ENCODE measurements around the gene ZGLP1.

ZGLP1 gene

GRCh38 chr19:10277795-10278589 is 31.6 kb downstream of the ZGLP1 start:
- no peaks in the 10 kb centered on the region for H3K9me3 ChIP-seq (ENCODE audit: control insufficient read depth in 1 of 2, low read length in 2 of 2)
- H3K27me3 ChIP-seq (ENCODE audit: control insufficient read depth in 1 of 2, insufficient read depth in 2 of 2, low read length in 2 of 2) = no peaks in the 10 kb centered on the region
- no peak overlapping the region for H3K27ac ChIP-seq (ENCODE audit: low read depth, low read length)
- no peaks in the 10 kb centered on the region for H3K4me1 ChIP-seq (ENCODE audit: control insufficient read depth in 1 of 2, insufficient read depth in 2 of 2, low read length in 2 of 2)
- H3K36me3 ChIP-seq (ENCODE audit: control insufficient read depth in 1 of 2, insufficient read depth in 2 of 2, low read length in 2 of 2) = peaks cover 0 to 8% of the 10 kb centered on the region in 2 donors
- no peak overlapping the region for H3K9ac ChIP-seq (ENCODE audit: low read depth in 1 of 2, low read length in 2 of 2)
- no peak overlapping the region for H3K4me3 ChIP-seq (ENCODE audit: low read depth in 1 of 2, low read length in 2 of 2)

- peaks cover 9 to 16% of the 10 kb centered on the region in 2 donors for H3K27me3 ChIP-seq (ENCODE audit: control insufficient read depth in 1 of 2, insufficient read depth in 2 of 2, low read length in 2 of 2)
- H3K9me3 ChIP-seq (ENCODE audit: control insufficient read depth in 1 of 2, low read length in 2 of 2) = no peaks in the 10 kb centered on the region
- H3K27ac ChIP-seq (ENCODE audit: low read depth, low read length) = no peak overlapping the region
- H3K4me1 ChIP-seq (ENCODE audit: control insufficient read depth in 1 of 2, insufficient read depth in 2 of 2, low read length in 2 of 2) = peaks cover 10 to 18% of the 10 kb centered on the region in 2 donors
- H3K4me3 ChIP-seq (ENCODE audit: low read depth in 1 of 2, low read length in 2 of 2) = no peak overlapping the region
- H3K9ac ChIP-seq (ENCODE audit: low read depth in 1 of 2, low read length in 2 of 2) = no peak overlapping the region
- peaks cover 0 to 8% of the 10 kb centered on the region in 2 donors for H3K36me3 ChIP-seq (ENCODE audit: control insufficient read depth in 1 of 2, insufficient read depth in 2 of 2, low read length in 2 of 2)
These were observed 35.0 kb downstream of the ZGLP1 start for GRCh38 chr19:10274589-10274988.

GRCh38 chr19:10271543-10272086 is 38.0 kb downstream of the ZGLP1 start:
- H3K4me1 ChIP-seq (ENCODE audit: control insufficient read depth in 1 of 2, insufficient read depth in 2 of 2, low read length in 2 of 2) = peaks cover 11 to 19% of the 10 kb centered on the region in 2 donors
- peak overlapping the region; percentile 83 for H3K27ac ChIP-seq (ENCODE audit: low read depth, low read length)
- H3K9ac ChIP-seq (ENCODE audit: low read depth in 1 of 2, low read length in 2 of 2) = peak overlapping the region; percentile 44 to 57
- H3K4me3 ChIP-seq (ENCODE audit: low read depth in 1 of 2, low read length in 2 of 2) = peak overlapping the region; percentile 60 to 71
- no peaks in the 10 kb centered on the region for H3K9me3 ChIP-seq (ENCODE audit: control insufficient read depth in 1 of 2, low read length in 2 of 2)
- H3K27me3 ChIP-seq (ENCODE audit: control insufficient read depth in 1 of 2, insufficient read depth in 2 of 2, low read length in 2 of 2) = peaks cover 9 to 16% of the 10 kb centered on the region in 2 donors
- H3K36me3 ChIP-seq (ENCODE audit: control insufficient read depth in 1 of 2, insufficient read depth in 2 of 2, low read length in 2 of 2) = peaks cover 0 to 4% of the 10 kb centered on the region in 2 donors

- H3K9ac ChIP-seq (ENCODE audit: low read depth in 1 of 2, low read length in 2 of 2) = peak within 1 kb of the TSS; percentile 44 to 57
- H3K27ac ChIP-seq (ENCODE audit: low read depth, low read length) = peak within 1 kb of the TSS; percentile 83
- H3K27me3 ChIP-seq (ENCODE audit: control insufficient read depth in 1 of 2, insufficient read depth in 2 of 2, low read length in 2 of 2) = peaks cover 9 to 16% of the 10 kb centered on the region in 2 donors
- no peaks in the 10 kb centered on the region for H3K9me3 ChIP-seq (ENCODE audit: control insufficient read depth in 1 of 2, low read length in 2 of 2)
- H3K4me1 ChIP-seq (ENCODE audit: control insufficient read depth in 1 of 2, insufficient read depth in 2 of 2, low read length in 2 of 2) = peaks cover 11 to 19% of the 10 kb centered on the region in 2 donors
- H3K4me3 ChIP-seq (ENCODE audit: low read depth in 1 of 2, low read length in 2 of 2) = peak within 1 kb of the TSS; percentile 60 to 71
- peaks cover 0 to 4% of the 10 kb centered on the region in 2 donors for H3K36me3 ChIP-seq (ENCODE audit: control insufficient read depth in 1 of 2, insufficient read depth in 2 of 2, low read length in 2 of 2)
These were observed 38.8 kb downstream of the ZGLP1 start, which contains the start of gene ICAM1 for GRCh38 chr19:10270616-10271394. TSS of gene ICAM1 (plus strand) at chr19:10271120. CDS start at chr19:10271160, 40 bp downstream.

- Histone ChIP-seq H3K9ac (ENCODE audit: low read depth in 1 of 2, low read length in 2 of 2) (peak overlapping the region; percentile 44 to 57), H3K27ac (ENCODE audit: low read depth, low read length) (peak overlapping the region; percentile 83), H3K4me3 (ENCODE audit: low read depth in 1 of 2, low read length in 2 of 2) (peak overlapping the region; percentile 60 to 71), H3K9me3 (ENCODE audit: control insufficient read depth in 1 of 2, low read length in 2 of 2) (no peaks in the 10 kb centered on the region), H3K36me3 (ENCODE audit: control insufficient read depth in 1 of 2, insufficient read depth in 2 of 2, low read length in 2 of 2) (peaks cover 0 to 4% of the 10 kb centered on the region in 2 donors), H3K4me1 (ENCODE audit: control insufficient read depth in 1 of 2, insufficient read depth in 2 of 2, low read length in 2 of 2) (peaks cover 11 to 19% of the 10 kb centered on the region in 2 donors), H3K27me3 (ENCODE audit: control insufficient read depth in 1 of 2, insufficient read depth in 2 of 2, low read length in 2 of 2) (peaks cover 9 to 16% of the 10 kb centered on the region in 2 donors)
These were observed 39.4 kb downstream of the ZGLP1 start for GRCh38 chr19:10270180-10270615.

- Histone ChIP-seq H3K4me3 (ENCODE audit: low read depth in 1 of 2, low read length in 2 of 2) (peak overlapping the region; percentile 60 to 71), H3K4me1 (ENCODE audit: control insufficient read depth in 1 of 2, insufficient read depth in 2 of 2, low read length in 2 of 2) (peaks cover 11 to 19% of the 10 kb centered on the region in 2 donors), H3K36me3 (ENCODE audit: control insufficient read depth in 1 of 2, insufficient read depth in 2 of 2, low read length in 2 of 2) (peaks cover 0 to 2% of the 10 kb centered on the region in 2 donors), H3K27me3 (ENCODE audit: control insufficient read depth in 1 of 2, insufficient read depth in 2 of 2, low read length in 2 of 2) (peaks cover 9 to 16% of the 10 kb centered on the region in 2 donors), H3K9ac (ENCODE audit: low read depth in 1 of 2, low read length in 2 of 2) (peak overlapping the region; percentile 44 to 57), H3K27ac (ENCODE audit: low read depth, low read length) (peak overlapping the region; percentile 83), H3K9me3 (ENCODE audit: control insufficient read depth in 1 of 2, low read length in 2 of 2) (no peaks in the 10 kb centered on the region)
These were observed 40.1 kb downstream of the ZGLP1 start for GRCh38 chr19:10269333-10270179.

- Histone ChIP-seq H3K27ac (ENCODE audit: low read depth, low read length) (peak overlapping the region; percentile 10), H3K36me3 (ENCODE audit: control insufficient read depth in 1 of 2, insufficient read depth in 2 of 2, low read length in 2 of 2) (no peaks in the 10 kb centered on the region), H3K9ac (ENCODE audit: low read depth in 1 of 2, low read length in 2 of 2) (no peak overlapping the region), H3K4me3 (ENCODE audit: low read depth in 1 of 2, low read length in 2 of 2) (no peak overlapping the region), H3K4me1 (ENCODE audit: control insufficient read depth in 1 of 2, insufficient read depth in 2 of 2, low read length in 2 of 2) (peaks cover 11 to 19% of the 10 kb centered on the region in 2 donors), H3K27me3 (ENCODE audit: control insufficient read depth in 1 of 2, insufficient read depth in 2 of 2, low read length in 2 of 2) (peaks cover 9 to 16% of the 10 kb centered on the region in 2 donors), H3K9me3 (ENCODE audit: control insufficient read depth in 1 of 2, low read length in 2 of 2) (no peaks in the 10 kb centered on the region)
These were observed 41.5 kb downstream of the ZGLP1 start for GRCh38 chr19:10268071-10268470.

- Histone ChIP-seq H3K27ac (ENCODE audit: low read depth, low read length) (no peak overlapping the region), H3K9ac (ENCODE audit: low read depth in 1 of 2, low read length in 2 of 2) (no peak overlapping the region), H3K4me3 (ENCODE audit: low read depth in 1 of 2, low read length in 2 of 2) (no peak overlapping the region), H3K27me3 (ENCODE audit: control insufficient read depth in 1 of 2, insufficient read depth in 2 of 2, low read length in 2 of 2) (peaks cover 9 to 16% of the 10 kb centered on the region in 2 donors), H3K4me1 (ENCODE audit: control insufficient read depth in 1 of 2, insufficient read depth in 2 of 2, low read length in 2 of 2) (peaks cover 11 to 15% of the 10 kb centered on the region in 2 donors), H3K9me3 (ENCODE audit: control insufficient read depth in 1 of 2, low read length in 2 of 2) (no peaks in the 10 kb centered on the region), H3K36me3 (ENCODE audit: control insufficient read depth in 1 of 2, insufficient read depth in 2 of 2, low read length in 2 of 2) (no peaks in the 10 kb centered on the region)
These were observed 42.9 kb downstream of the ZGLP1 start for GRCh38 chr19:10266706-10267105.

GRCh38 chr19:10262771-10263170 is 46.8 kb downstream of the ZGLP1 start:
- Histone ChIP-seq H3K4me1 (ENCODE audit: control insufficient read depth in 1 of 2, insufficient read depth in 2 of 2, low read length in 2 of 2) (peaks cover 5 to 6% of the 10 kb centered on the region in 2 donors), H3K27ac (ENCODE audit: low read depth, low read length) (no peak overlapping the region), H3K36me3 (ENCODE audit: control insufficient read depth in 1 of 2, insufficient read depth in 2 of 2, low read length in 2 of 2) (peaks cover 8 to 21% of the 10 kb centered on the region in 2 donors), H3K9ac (ENCODE audit: low read depth in 1 of 2, low read length in 2 of 2) (no peak overlapping the region), H3K27me3 (ENCODE audit: control insufficient read depth in 1 of 2, insufficient read depth in 2 of 2, low read length in 2 of 2) (no peaks in the 10 kb centered on the region), H3K4me3 (ENCODE audit: low read depth in 1 of 2, low read length in 2 of 2) (no peak overlapping the region), H3K9me3 (ENCODE audit: control insufficient read depth in 1 of 2, low read length in 2 of 2) (no peaks in the 10 kb centered on the region)

Measured in duodenal mucosa (tissue), 2 donors.